Mononuclear cell (primary cell): ENCODE results near the gene TBX3. TPM values are rescaled to one million over a fixed set of nuclear protein-coding genes. Genes with fewer than 3 reads are reported as not detected.

ENCODE experiments used
- H3K27me3 ChIP-seq: 2 replicates; pipeline ENCODE4 v1.6.0; 2011; ENCODE audit warnings: low read length, control low read depth; ENCODE audit not compliant: insufficient read depth
- H3K4me1 ChIP-seq: 2 replicates; pipeline ENCODE4 v1.5.1; 2011; ENCODE audit warnings: mild to moderate bottlenecking, low read length, control low read depth; ENCODE audit not compliant: insufficient read depth
- H3K4me3 ChIP-seq: 2 replicates; pipeline ENCODE4 v1.5.1; 2011; ENCODE audit warnings: mild to moderate bottlenecking, low read length, moderate library complexity
- H3K9me3 ChIP-seq: 2 replicates; pipeline ENCODE4 v1.5.1; 2011; ENCODE audit warnings: low read depth, mild to moderate bottlenecking, control low read depth, low read length
- total RNA-seq: library from RNA; depleted of rRNA; stranded (reverse); fragments of >200 nt; gene quantifications from one replicate; pipeline ENCODE4 v1.2.3, GENCODE V29; 2012

Gene TBX3
- total RNA-seq, 1 donor: 0.10 TPM

DNA sequence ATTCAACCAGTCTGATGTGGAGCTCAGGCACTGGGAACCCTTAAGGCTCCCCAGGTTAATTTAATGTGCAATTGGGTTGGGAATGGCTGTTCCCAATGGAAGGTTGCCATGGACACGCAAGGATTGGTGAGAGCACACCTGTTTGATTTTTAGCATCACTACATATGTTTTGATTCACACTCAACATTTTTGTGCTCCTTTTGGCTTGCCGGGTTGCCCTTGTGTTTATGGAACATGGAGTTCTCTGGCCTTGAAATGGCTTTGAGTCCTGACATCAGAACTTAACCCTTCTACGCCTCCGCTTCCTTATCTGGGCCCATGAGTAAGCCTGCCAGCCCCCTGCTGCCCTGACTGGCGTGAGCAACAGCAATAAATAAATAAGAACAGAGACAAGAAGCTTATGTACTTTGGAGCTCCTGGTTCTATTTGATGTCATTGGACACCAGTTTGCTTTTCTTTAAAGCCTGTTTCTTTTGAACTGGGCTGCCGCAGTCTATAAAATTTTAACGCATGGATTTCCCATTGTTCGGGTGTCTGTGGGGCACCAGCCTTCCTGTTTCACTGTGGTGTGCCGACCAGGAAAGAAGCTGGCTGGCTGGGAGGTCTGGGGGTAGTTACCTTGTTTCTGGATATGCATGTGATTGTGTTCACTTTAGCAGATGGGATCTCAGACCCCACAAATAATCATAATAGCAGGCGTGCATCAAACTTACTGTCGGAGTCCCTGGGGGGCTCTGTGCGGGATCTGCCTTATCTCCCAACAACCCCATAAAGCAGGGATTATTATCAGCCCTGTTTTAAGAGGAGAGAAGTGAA, 27.8 kb downstream of the TBX3 start:
- H3K4me3 ChIP-seq: no peak overlapping the region
- H3K9me3 ChIP-seq: no peaks in the 10 kb centered on the region
- H3K4me1 ChIP-seq: no peaks in the 10 kb centered on the region
- no peaks in the 10 kb centered on the region for H3K27me3 ChIP-seq

DNA sequence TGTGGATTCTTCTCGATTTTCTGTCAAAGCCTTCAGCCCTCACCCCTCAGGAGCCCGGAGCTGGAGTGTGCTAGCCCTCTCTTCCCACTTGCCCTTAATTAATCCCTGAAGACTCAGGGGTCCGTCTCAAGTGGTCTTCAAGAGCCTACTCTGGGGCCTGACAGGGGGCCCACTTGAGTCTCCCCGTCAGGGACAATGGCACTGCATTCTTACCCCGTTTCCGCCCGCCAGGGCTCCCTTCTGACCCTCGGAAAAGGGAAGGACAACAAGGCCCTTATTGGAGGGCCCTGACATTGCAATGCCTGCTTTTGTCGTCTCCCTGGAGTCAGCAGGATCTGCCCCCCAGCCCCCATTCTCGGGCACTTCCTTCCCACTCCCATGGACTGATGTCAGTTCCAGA, 34.4 kb downstream of the TBX3 start:
- Histone ChIP-seq H3K4me1 (no peaks in the 10 kb centered on the region), H3K27me3 (no peaks in the 10 kb centered on the region), H3K4me3 (no peak overlapping the region), H3K9me3 (no peaks in the 10 kb centered on the region)

DNA sequence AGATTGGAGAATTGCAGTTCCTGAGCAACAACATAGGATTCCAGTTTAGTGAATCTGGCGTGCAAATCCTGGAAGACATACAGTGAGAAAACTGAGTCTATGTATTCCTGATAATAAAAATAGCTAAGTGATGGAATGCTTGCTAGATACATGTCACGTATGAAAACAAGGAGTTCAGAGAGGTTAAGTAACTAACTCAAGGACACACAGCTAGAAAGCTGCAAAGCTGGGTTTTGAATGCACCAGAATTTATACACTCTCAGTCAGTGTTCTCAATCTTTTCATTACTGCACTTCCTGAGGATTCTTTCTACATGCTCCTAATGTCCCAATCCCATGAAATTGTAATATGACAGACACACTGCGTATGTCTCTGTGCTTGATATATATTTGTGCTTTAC, 35.3 kb downstream of the TBX3 start:
- H3K4me1 ChIP-seq: no peaks in the 10 kb centered on the region
- H3K9me3 ChIP-seq: no peaks in the 10 kb centered on the region
- no peaks in the 10 kb centered on the region for H3K27me3 ChIP-seq
- H3K4me3 ChIP-seq: no peak overlapping the region

DNA sequence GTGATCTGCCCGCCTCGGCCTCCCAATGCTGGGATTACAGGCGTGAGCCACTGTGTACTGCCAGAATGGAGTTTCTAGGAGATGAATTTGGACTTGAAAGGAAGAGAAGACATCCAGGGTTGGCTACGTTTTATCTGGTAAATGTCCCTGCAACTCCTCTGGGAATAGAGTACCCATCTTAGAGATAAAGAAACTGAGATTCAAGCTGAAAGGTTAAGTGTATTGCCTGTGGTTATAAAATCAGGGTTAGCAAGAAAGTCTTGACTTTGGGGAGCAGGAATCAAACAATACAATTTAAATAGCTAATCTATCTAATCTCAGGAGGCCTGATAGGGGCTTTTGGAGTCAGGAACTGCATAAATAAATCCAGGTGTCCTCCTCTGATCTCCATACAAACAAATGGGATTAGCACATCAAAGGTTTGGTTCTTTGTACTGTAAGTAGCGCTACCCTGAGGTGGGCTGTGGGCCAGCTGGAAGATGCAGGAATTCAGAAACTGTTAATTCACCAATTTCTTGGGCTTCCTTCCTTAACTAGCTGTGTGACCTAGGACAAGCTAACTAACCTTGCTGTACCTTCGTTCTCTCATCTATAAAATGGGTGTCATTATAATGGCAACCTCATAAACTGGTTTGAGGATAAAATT, 45.1 kb downstream of the TBX3 start:
- no peak overlapping the region for H3K4me3 ChIP-seq

DNA sequence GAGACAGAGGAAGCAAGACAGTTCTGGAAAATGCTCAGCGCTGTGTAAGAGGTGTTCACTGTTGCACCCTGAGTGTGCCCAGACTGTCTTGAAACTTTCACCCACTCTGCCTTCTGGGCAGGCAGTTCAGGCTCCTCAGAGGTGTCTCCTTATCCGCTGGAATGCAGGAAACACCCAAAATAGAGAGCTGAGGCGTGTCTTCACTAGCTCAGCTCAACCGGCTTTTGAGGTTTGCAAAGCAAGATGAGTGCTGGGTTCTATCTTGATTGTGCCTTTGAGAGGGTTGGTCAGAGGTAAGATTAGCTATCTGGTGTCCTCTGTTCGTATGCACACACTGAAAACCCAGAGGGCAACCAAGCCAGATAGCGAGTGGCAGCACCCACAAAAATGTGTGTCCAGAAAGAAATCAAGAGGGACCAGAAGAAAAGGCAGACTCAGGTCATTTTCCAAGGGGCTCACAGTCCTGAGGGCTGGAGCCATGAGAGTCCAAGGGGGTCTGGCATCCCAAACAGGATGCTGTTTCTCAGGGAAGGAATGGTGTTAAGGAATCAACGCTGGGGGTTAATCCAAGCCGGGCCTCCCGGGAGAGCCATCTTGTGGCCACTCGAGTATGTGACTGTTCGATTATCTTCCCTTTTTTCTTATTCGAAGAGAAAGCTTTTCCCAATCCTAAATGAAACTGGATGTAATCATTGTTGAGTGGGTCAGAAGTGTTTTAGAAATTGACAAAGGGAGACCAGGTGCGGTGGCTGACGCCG, 47.1 kb downstream of the TBX3 start:
- Histone ChIP-seq H3K4me1 (no peaks in the 10 kb centered on the region), H3K27me3 (no peaks in the 10 kb centered on the region), H3K4me3 (no peak overlapping the region), H3K9me3 (no peaks in the 10 kb centered on the region)

More for the DNA sequence above, 45.1 kb downstream of the TBX3 start:
- no peaks in the 10 kb centered on the region for H3K9me3 ChIP-seq
- H3K4me1 ChIP-seq: no peaks in the 10 kb centered on the region
- H3K27me3 ChIP-seq: no peaks in the 10 kb centered on the region

DNA sequence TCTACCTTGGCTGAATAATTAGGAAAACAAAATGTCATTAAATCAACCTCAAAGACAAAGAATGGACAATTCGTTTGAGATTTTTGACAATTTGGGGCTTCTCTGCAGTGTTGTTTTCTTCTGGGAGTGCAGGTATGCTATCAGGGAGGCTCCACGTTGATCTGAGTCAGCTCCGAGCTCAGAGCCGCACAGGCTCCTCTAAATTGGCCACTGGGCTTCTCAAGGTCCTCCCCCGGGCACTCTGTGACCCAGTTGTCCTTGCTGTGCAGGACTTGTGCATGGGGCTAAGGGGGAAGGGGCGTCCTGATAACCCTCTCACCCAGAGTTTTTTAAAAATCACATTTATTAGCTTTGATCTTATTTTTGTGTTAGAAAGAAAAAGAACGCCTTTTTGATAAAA, 52.7 kb downstream of the TBX3 start:
- Histone ChIP-seq H3K4me3 (no peak overlapping the region), H3K9me3 (no peaks in the 10 kb centered on the region), H3K4me1 (no peaks in the 10 kb centered on the region), H3K27me3 (no peaks in the 10 kb centered on the region)

DNA sequence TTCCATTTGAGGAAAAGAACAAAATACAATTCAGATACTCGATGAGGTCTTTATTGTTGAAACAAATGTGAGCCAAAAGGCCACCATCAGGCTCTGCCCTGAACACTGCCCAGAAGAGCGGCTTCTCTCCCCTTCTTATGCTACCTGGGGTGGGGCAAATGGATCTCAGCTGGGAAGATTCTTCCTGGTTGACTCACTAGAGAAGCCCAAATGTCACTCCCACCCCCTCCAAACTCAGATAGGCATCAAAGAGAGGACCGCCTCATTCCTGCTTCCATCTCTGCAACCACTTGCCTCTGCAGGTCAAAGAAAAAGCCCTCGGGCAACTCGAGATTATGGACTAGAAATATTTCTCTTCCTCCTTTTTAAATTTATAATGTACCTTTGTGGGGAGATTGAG, 55.8 kb downstream of the TBX3 start:
- Histone ChIP-seq H3K4me1 (no peaks in the 10 kb centered on the region), H3K9me3 (no peaks in the 10 kb centered on the region), H3K4me3 (no peak overlapping the region), H3K27me3 (no peaks in the 10 kb centered on the region)

DNA sequence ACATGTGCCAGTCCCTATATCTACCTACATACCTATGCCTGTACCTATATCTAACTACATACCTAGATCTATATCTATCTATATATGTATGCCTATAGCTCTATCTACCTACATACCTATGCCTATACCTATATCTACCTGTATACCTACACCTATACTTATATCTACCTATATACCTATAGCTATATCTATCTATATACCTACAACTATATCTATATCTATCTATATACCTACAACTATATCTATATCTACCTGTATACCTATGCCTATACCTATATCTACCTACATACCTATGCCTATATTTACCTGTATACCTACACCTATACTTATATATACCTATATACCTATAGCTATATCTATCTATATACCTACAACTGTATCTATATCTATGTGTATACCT, 56.6 kb downstream of the TBX3 start:
- Histone ChIP-seq H3K4me1 (no peaks in the 10 kb centered on the region), H3K27me3 (no peaks in the 10 kb centered on the region), H3K9me3 (no peaks in the 10 kb centered on the region), H3K4me3 (no peak overlapping the region)

DNA sequence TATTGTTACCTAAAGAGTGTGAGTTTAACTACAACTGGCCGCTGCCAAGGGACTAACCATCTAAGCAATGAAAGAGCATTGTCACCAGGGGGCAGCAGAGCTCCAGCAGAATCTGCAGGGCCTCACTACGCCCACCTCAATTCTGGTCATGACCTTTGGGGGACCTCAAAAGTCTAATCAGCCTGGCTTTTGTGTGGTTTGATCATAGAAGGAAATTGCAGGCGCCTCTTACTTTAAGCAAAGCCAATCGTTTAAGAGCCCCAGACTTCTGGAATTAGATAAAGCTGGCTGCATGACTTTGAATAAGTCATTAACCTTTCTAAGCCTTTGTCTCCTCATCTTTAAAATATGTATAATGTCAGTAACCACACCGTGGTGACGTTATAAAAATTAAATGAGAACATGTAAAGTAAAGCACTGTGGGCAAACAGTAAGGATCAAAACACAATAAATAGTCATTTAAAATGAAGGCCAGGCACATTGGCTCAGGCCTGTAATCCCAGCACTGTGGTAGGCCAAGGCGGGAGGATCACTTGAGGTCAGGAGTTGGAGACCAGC, 58.6 kb downstream of the TBX3 start:
- Histone ChIP-seq H3K4me3 (no peak overlapping the region), H3K4me1 (no peaks in the 10 kb centered on the region), H3K27me3 (no peaks in the 10 kb centered on the region), H3K9me3 (no peaks in the 10 kb centered on the region)

DNA sequence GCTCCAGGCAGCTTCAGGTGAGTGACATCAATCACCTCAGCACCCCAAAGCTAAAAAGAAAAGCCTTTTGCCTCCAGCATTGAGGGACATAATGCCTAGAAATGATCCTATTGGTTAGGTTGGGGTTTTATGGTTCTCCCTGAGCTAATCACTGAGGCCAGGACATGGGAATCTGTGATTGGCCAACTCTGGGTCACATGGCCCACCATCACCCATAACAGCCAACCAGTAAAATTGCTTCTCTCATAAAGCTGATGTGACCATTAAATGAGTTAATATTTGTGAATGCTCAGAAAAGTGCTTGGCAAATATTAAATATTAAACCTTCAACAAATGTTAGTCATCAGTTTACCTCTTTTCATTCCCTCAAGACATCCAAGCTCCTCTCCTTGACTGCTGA, 60.2 kb downstream of the TBX3 start:
- Histone ChIP-seq H3K4me1 (no peaks in the 10 kb centered on the region), H3K9me3 (no peaks in the 10 kb centered on the region), H3K27me3 (no peaks in the 10 kb centered on the region), H3K4me3 (no peak overlapping the region)
